Activated CD4-positive, CD25-positive, alpha-beta regulatory T cell treated with anti-CD3 and anti-CD28 coated beads, Interleukin-2, amount 50 U/mL, for 24 hours (primary cell): Measurements from ENCODE around the gene CCBE1.
"Not testable (repeated sequence)": the region's sequence is repeated elsewhere in the genome, so short reads cannot be mapped to it uniquely, and the experiment has no call there.

Source experiments
- ATAC-seq, 2 donors: fragments of 150-1000 bp; cut with Tn5 transposase; one replicate each; pipeline ENCODE4 v1.10.0; 2021; ENCODE audit warnings: mild to moderate bottlenecking in 1 of 2, moderate library complexity in 1 of 2

CCBE1 gene

DNA sequence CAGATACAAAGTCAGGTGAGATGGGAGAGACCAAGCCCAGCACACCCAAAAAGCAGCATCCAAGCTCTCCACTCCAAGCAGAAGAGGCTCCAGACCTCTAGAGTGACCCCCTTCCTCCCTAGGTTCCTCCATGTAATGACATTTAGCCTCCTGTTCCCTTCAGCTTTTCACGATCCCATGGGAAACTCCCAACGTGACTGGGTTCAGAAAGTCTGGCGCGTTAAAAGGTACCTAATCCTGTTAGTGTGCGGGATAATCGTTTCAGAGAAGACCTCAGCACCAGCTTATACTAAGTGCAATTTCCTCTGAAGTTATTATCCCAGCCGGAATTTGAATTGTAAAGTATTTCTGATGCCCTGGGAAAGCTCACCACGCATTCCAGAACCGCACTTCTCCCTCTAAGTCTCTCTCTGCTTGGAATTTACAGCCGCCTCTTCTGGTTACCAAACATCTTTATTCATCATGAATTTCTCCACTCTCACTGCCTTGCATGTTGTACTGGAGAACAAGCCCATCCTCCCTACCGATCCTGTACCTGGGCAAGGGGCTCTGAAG is 46.9 kb downstream of the CCBE1 start:
- no peak for ATAC-seq

DNA sequence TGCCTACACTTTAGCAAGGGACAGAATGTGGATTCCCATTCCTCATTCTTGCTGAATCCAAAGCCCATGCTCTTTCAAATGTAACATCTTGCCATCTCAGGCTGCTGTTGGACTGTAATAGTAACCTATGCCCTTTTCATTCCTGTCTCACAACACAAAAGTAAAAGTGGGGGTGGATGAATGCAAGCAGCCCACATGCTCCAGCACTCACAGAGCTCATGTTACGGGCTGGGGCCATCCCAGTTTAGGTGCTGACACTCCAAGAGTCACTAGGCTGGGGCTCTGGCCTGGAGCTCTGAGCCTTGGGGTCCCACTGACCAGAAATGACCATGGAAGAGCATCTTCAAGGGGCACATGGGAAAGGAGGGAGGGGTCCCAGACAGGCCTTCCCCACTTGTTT is 47.6 kb downstream of the CCBE1 start:
- ATAC-seq, result no peak

DNA sequence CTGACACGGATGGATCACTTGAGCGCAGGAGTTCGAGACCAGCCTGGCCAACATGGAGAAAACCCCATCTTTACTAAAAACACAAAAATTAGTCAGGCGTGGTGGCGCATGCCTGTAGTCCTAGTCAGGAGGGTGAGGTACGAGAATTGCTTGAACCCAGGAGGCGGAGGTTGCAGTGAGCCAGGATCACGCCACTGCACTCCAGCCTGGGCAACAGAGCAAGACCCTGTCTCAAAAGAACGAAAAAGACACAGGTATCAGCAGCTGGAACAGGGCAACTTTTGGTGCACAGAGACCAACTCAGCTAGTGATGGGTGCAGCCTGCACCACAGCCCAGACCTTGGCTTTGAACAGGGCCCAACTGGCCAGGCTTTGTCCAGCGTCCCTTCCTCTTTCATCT is 48.8 kb downstream of the CCBE1 start:
- not testable (repeated sequence) for ATAC-seq

DNA sequence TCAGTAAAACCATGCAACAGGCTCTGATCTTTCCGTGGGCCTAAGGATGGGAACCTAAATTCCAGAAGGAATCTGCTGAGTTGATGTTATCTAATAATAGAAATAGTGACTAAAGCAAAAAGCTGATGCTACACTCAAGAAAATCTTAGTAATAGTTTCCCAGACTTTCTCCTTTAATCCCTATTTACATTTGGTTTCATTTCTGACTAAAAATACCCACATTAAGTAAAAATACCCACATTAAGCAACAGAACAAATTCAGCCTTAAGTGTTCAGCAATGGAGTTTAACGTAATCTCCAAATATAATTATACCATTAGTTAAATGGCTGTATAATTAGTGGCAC is 50.3 kb downstream of the CCBE1 start:
- no peak for ATAC-seq

DNA sequence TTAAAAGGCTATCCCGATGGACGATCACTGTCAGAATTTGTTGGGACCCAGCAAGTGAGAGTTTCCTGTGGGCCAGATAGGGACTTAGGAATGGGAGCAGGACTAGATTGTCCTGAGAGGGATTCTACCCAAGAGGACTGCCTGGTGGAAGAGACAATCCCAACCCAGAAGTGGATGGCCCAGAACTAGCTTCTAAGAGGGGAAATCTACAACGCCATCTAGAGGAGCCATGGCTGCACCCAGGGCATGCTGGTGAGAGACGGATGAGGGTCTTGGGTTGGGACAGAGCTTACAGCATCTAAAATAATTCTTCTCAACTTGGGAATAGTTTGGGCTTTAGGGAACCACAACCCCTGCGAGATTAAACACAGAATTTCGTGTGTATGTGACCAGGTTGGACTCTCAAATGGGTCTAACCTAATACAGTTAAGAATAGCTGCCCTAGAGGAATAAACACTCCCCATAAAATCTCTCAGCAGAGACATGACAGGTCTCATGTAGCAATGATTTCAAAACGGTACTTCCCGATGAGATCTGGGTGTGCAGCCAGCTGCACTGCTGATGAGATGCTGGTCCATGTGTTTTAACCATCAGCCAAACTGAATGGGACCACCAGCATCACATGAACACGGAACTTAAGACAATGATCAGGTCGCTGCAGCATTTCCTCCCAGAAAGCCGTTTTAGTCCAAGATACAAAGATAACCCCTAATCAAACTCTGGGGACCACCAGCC is 50.8 kb downstream of the CCBE1 start:
- ATAC-seq, result no peak

DNA sequence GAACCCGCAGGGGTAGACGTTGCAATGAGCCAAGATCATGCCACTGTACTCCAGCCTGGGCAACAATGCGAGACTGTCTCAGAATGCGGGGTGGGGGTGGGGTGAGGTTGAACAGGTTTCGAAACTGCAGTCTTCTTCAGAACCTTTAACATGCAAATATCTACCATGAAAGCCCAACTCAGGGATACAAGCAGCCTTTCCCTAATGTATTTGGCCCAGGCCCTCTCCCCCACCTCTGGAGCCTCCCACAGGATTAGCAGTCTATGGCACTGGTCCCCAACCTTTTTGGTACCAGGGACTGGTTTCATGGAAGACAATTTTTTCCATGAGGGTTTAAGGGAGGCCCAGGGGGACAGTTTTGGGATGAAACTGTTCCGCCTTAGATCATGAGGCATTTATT is 53.5 kb downstream of the CCBE1 start:
- ATAC-seq, result no peak

DNA sequence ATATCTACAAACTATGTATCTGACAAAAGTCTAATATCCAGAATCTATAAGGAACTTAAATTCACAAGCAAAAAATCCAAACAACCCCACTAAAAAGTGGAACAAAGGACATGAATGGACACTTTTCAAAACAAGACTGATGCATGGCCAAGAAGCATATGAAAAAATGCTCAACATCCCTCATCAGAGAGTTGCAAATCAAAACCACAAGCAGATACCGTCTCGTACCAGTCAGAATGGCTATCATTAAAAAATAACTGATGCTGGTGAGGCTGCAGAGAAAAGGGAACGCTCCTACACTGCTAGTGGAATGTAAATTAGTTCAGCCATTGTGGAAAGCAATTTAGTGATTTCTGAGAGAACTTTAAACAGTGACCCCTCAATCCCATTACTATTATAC is 56.5 kb downstream of the CCBE1 start:
- no peak for ATAC-seq

DNA sequence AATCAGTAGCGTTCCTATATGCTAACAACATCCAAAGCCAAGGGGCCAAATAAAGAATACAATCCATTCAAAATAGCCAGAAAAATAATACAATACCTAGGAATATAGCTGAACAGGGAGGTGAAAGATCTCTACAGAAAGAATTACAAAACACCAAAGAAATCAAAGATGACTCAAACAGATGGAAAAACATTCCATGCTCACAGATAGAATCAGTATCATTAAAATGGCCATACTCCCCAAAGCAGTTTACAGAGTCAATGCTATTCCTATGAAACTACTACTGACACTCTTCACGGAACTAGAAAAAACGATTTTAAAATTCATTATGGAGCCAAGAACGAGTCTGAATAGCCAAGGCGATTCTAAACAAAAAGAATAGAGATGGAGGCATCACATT is 57.4 kb downstream of the CCBE1 start:
- ATAC-seq, result no peak

DNA sequence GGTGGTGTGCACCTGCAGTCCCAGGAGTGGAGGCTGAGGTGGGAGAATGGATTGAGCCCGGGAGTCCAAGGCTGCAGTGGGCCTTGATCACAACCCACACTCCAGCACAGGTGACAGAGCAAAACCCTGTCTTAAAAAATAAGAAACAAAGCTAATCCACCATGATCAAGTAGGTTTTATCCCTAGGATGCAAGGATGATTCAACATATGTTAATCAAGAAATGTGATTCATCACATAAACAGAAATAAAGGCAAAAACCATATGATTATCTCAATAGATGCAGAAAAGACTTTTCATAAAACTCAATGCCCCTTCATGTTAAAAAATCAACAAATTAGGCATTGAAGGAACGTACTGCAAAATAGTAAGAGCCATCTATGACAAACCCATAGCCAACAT is 58.1 kb downstream of the CCBE1 start:
- ATAC-seq, result no peak

DNA sequence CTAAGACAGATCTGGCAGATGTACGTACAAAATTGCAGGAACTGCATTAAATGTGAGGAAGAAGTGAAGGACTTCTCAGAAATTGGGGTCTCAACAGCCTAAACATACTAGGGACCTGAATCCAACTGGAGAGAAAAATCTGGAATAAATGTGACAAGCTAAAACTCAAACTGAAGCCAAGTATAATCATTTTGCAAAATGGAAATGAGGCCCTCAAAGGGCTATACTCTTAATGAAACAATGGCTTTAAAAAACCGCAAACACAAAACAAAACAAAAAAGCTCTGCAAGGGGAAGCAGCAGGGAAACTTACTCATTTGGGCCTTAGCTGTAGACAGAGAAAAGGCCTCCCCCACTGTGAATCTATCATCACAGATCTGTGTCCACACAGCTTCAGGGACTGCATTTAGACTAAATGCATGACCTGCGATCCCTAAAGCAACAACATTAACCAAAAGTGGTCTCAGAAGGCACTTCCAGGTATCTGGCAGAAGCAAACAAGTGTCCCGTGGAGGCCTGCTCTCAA is 63.2 kb downstream of the CCBE1 start:
- ATAC-seq, result no peak

DNA sequence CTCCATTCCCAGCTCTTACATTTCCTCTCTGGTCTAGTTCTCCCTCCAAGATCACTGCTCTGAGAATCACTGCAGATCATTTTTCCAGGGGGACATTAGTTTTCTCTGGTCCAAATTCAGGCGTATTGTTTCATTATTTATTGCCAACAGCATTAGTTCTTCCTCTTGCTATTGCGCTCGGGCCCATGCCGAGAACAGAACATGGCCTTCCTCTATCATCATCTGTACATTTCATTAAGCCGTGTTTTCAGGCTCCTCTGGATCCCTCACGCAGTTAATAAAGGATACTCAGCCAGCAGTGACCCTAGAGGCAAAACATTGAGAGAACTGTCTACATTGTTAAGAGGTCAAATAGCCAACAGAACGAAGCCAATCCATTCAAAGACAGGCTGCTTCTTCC is 63.9 kb downstream of the CCBE1 start:
- no peak for ATAC-seq

DNA sequence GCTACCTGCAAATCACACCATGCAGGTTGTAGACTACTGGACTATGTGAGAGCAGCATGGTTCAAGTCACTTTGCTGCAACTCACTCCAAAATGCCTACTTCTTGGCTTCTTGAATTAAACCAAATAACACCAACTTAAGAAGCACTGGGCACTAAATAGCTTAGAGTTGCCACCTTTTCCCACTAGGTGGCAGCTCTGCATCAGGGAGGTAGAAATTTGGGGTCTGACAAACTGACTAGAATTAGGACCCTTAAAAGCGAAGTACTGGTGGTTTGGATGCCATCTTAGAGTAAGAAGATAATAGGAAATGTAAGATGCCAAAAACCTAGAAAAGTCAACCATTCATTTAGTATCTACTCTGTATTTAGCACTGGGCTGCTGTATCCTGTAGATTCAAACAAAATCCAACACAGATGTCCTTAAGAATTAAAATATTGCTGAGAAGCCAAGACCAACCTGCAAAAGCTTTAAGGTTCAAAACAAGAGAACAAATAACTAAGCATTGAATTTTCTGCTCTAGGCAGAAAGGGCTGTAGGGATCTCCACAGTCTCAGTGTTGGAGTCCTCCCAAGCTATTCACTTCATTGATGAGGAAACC is 65.5 kb downstream of the CCBE1 start:
- ATAC-seq, result no peak

DNA sequence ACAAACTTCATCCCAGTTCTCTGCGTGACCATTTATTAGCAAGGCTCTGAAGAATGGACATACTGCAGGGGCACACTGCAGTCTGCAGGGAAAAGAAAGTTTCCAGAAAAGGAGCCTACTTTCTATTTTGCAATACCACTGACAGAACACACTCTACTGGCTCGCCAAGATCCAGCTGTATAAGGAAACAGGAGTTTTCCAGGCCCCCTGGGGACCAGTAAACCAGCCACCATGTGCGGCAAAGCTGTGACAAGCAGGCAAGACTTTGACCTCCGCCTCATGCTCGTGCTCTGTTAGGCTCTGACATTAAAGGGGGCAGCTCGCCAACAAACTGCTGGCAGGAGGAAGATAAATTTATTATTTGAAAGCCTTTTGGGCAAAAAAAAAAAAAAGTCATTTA is 67.3 kb downstream of the CCBE1 start:
- ATAC-seq, result no peak

DNA sequence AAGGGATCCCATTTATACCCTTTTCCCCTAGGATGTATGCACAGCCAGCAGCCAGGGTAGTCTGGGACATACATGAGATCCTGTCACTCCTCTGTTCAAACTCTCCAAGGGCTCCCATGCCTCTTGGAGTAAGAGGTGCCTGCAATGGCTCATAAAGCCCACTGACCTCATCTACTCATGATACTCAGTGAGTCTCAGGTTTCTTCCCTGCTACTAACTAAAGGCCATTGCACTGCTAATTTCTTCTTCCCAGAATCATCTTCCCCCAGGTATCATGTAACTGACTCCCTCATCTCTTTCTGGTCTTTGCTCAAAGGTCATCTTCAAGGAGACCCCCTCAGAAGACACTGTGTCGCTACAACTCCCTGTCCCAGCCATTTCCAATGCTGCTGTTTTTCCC is 68.2 kb downstream of the CCBE1 start:
- ATAC-seq, result no peak

DNA sequence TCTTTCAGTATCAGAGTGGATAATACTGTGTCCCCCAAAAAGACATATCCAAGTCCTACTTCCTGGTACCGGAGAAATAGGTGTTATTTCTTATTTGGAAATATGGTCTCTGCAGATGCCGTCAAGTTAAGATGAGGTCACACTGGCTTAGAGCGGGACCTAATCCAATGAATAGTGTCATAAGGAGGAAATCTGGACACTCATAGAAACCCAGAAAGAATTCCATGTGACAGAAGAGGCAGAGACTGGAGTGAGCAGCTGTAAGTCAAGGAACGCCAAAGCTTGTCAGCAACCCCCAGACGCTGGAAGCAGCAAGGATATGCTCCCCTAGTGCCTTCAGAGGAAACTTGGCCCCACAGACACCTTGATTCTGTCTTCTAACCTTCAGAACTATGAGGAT is 69.8 kb downstream of the CCBE1 start:
- no peak for ATAC-seq

DNA sequence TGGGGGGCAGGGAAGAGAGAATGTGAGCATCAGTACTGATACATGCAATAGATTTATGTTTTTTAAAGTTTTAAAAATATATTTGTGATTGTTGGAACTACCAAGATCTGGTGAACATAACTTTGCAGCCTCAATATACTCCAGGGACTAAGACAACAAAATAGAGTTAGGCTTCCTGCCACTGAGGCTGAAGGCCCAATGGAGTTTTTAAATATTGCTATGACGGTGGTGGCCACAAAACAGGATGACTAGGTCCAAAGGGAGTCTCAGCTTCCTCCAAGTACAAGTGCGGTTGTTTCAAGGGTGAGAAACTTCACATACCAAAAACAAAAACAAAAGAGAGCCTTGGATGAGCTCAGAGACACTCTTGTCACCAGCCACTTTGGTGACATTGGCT is 72.9 kb downstream of the CCBE1 start:
- ATAC-seq, result no peak

DNA sequence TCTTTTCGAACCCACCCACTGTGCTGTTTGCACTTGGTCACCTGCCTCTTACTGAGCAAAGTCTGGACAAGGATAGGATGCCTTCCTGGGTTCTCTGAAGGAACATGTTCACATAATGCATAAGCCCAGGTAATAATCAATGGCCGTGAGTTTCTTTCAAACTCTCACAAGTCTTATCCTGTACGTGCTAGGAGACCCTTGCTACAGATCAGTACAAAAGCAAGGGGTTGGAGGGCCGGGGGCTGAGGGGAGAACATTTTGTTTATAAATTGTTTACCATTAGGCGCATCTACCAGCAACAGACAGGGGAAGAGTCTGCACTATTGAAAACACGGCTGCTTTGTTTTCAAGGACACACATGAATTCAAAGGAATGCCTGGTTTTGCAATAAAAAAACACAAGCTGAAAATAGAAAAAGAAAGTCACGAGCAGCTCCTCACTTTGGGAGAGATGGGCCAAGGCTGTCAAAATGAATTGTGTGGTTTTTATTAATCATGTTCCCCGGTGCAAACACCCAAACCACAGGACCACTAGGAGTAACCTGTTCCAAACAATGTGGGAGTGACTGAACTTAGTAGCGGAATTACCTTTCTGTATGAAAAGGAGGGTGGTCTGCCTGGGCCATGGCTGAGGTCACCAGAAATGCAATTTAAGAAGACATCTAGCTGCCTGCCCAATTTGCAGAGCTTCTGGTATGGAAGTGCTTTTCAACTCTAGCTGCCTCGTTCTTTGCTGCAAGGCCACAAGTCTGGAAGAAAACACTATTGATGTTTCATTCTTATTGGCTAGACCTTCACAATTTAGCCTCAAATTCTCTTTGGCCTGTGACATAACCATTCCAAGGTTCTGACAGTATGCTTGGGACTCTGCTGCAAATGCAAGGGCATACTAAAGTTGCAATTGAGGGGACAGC is 73.5 kb downstream of the CCBE1 start:
- ATAC-seq, result no peak

DNA sequence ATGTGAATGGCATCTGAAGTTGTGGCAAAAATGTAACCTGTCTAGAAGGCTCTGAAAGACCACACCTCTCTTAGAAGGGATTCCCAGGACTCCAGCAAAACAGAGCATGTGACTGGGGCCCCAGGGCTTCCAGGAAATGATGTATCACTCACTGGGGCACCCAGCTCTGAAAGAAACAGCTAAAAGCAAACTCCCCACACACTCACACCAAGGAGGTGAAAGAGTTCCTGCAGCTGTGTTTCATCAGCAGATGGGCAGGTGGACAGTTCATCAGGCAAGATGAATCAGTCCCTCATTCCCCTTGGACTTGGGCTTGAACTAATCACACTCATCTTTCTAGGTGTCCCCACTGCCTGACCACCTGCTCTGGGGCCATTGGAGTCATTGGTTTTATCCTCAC is 76.2 kb downstream of the CCBE1 start:
- ATAC-seq, result no peak

DNA sequence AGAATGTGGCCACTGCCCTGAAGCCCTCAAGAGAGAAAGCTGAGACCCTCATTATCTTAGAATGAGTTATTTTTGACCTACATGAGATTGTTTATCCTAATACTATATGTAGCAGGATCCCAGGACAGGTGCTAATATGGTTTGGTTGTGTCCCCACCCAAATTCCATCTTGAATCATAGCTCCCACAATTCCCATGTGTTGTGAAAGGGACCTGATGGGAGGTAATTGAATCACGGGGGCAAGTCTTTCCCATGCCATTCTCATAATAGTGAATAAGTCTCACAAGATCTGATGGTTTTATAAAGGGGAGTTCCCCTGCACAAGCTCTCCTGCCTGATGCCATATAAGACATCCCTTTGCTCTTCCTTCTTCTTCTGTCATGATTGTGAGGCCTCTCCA is 76.8 kb downstream of the CCBE1 start:
- no peak for ATAC-seq

DNA sequence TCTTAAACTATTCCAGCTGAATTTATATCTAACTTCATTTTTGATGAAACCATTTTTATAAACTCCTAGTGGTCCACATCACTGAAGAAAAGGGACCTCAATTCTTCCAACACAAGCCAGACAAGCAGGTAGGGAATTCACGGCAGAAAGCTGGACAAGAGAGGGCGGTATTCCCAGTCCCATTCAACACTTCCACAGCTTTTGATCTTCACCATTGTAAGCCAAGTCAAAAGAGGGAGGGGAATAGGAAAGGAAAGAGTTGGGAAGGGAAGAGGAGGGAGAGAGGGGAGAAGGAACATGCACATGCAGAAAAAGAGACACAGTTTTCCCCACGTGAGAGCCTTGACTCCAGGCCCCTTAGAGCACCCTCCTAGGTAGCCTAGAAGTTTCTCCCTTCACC is 77.4 kb downstream of the CCBE1 start:
- ATAC-seq, result no peak

DNA sequence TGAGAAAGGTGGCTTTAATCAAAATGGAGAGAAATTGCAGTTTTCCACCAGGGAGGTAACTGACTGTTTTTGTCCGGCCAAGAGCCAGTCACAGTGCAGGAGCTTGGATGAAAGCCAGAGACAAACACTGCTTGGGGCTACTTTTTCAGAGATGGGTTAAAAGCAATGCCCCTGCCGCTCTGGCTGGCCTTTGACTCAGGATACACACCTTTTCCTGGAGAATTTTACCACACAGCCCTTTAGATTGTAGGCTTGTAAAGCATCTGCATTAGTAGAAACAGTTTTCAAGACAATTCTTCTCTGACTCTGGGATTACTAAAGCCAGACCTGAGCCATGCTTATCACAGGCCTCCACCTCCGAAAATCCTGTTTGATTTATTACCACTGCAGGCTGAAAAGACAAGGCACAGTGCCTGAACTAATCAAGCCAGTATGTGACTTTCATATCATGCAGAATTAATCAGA is 79.7 kb downstream of the CCBE1 start:
- ATAC-seq, result no peak

DNA sequence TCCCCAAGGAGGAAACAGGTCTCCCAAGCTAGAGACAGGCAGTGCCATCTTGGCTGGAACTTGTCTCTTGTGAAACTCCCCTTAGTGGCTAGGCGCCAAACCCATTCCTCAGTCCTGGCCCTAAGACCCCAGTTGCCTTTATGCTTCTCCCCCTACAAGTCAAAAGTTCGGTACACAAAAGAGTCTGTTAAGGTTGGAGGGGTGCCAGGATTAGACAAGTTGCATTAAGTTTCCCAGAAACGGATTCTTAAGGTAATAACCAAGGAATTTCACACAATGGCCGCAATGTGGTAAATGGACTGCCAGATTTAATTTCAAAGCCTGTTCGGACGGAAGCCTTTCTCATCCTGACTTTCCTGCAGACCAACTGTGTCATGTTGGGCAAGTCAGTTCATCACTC is 80.7 kb downstream of the CCBE1 start:
- ATAC-seq, result no peak

DNA sequence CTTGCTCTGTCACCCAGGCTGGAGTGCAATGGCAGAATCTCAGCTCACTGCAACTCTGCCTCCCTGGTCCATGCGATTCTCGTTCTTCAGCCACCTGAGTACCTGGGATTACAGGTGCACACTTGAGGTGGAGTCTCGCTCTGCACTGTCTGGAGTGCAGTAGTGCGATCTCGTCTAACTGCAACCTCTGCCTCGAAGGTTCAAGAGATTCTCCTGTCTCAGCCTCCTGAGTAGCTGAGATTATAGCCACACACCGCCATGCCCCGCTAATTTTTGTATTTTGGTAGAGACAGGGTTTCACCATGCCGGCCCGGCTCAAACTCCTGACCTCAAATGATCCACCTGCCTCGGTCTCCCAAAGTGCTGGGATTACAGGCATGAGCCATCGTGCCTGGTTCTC is 83.3 kb downstream of the CCBE1 start:
- ATAC-seq, result no peak
